ENCODE results near the gene MYRIP. TPM values are rescaled to one million over a fixed set of nuclear protein-coding genes. Genes with fewer than 3 reads are reported as not detected.
"Not testable (repeated sequence)": the region's sequence is repeated elsewhere in the genome, so short reads cannot be mapped to it uniquely, and the experiment has no call there.

The MYRIP gene
- total and polyA plus RNA-seq, 2 of the 4 experiments (the other 2 are of a cell fraction): not detected

- no peak overlapping the region for H3K27ac ChIP-seq (ENCODE audit: insufficient read depth, low read length)
- no peaks in the 10 kb centered on the region for H3K36me3 ChIP-seq (ENCODE audit: control insufficient read depth, insufficient read depth, low read length)
- no peak overlapping the region for H3K4me2 ChIP-seq (ENCODE audit: low read depth, low read length)
- no TSS peak for BruUV-seq (replicated peaks)
- H4K91ac ChIP-seq (ENCODE audit: insufficient read depth, low read depth, low read length): no peak overlapping the region
- ChIA-PET POLR2A (ENCODE audit: unreplicated experiment) (no interaction called here), CTCF (no interaction called here)
- H3K23ac ChIP-seq (ENCODE audit: low read depth, low read length): no peak overlapping the region
- H2AK9ac ChIP-seq (replicated peaks; ENCODE audit: low read depth, low read length, poor library complexity): no peak overlapping the region
- H3K9me3 ChIP-seq (ENCODE audit: control insufficient read depth, insufficient read depth, low read length): no peaks in the 10 kb centered on the region
- H3K79me1 ChIP-seq (ENCODE audit: low read depth in 1 of 2, low read length in 2 of 2): no peaks in the 10 kb centered on the region
- H2AK5ac ChIP-seq (ENCODE audit: low read depth, low read length): no peak overlapping the region
- H3K9ac ChIP-seq (ENCODE audit: low read depth, low read length): no peak overlapping the region
- no peak overlapping the region for H3K14ac ChIP-seq (replicated peaks; ENCODE audit: low read depth, low read length)
- H3K18ac ChIP-seq (ENCODE audit: low read depth, low read length): no peak overlapping the region
- H4K8ac ChIP-seq (ENCODE audit: low read depth in 2 of 2, low read length in 2 of 2): no peak overlapping the region
- no peak overlapping the region for H3K4me3 ChIP-seq (ENCODE audit: insufficient read depth, low read depth, low read length)
- H3K9me1 ChIP-seq (ENCODE audit: insufficient read depth, low read length): no peaks in the 10 kb centered on the region
- no peak overlapping the region for H3K56ac ChIP-seq (ENCODE audit: extremely low read depth, insufficient read depth, low read length)
- H4K20me1 ChIP-seq (ENCODE audit: insufficient read depth, low read length): no peaks in the 10 kb centered on the region
- H2BK5ac ChIP-seq (ENCODE audit: low read depth, low read length, poor library complexity, severe bottlenecking): no peak overlapping the region
- H4K5ac ChIP-seq (ENCODE audit: low read depth, low read length): no peak overlapping the region
- TF ChIP-seq FOS (IDR thresholded peaks at IDR 0.05; ENCODE audit: low read depth, low read length) (no peak), MAZ (IDR thresholded peaks at IDR 0.05; ENCODE audit: borderline replicate concordance, low read depth, low read length) (no peak), ELK1 (IDR thresholded peaks at IDR 0.05; ENCODE audit: borderline replicate concordance, low read depth, low read length) (no peak), RAD21 (IDR thresholded peaks at IDR 0.05; ENCODE audit: low read length) (no peak), POLR2A (IDR thresholded peaks at IDR 0.05; ENCODE audit: low read depth, low read length) (no peak), RCOR1 (IDR thresholded peaks at IDR 0.05; ENCODE audit: insufficient replicate concordance, low read length) (no peak), CHD1 (IDR thresholded peaks at IDR 0.05; ENCODE audit: low read depth, low read length) (no peak), MAFK (IDR thresholded peaks at IDR 0.05; ENCODE audit: low read depth, low read length) (no peak), NFE2L2 (IDR thresholded peaks at IDR 0.05; ENCODE audit: low read depth, low read length) (no peak), CEBPB (IDR thresholded peaks at IDR 0.05; ENCODE audit: low read depth, low read length) (no peak)
- dilution Hi-C loops (cut with HindIII; ENCODE audit: low sequenced_read_pairs, unreplicated experiment) (no loop called here), intact Hi-C loops (cut with micrococcal nuclease) (no loop called here), in situ Hi-C loops (cut with MboI; ENCODE audit: low sequenced_read_pairs) (no loop called here)
- H3K4me1 ChIP-seq (ENCODE audit: control insufficient read depth, insufficient read depth, low read length): no peaks in the 10 kb centered on the region
- H2BK120ac ChIP-seq (ENCODE audit: low read depth, low read length): no peak overlapping the region
- DNase-seq: no peak
- no peak for ATAC-seq (ENCODE audit: low read depth)
- no peak overlapping the region for H2BK20ac ChIP-seq (ENCODE audit: low read depth, low read length)
- H2BK15ac ChIP-seq (ENCODE audit: low read depth, low read length): no peak overlapping the region
- H2AFZ ChIP-seq (replicated peaks; ENCODE audit: low read length, poor library complexity): no peak overlapping the region
- WGBS, 2 experiments (ENCODE audit: extremely low coverage in 2 of 2, insufficient read length in 1 of 2): no CpG with 5 or more reads among the region's 2 CpGs
- H3K27me3 ChIP-seq (ENCODE audit: control insufficient read depth, insufficient read depth, low read length): no peaks in the 10 kb centered on the region
- H3K4ac ChIP-seq (ENCODE audit: low read depth, low read length): no peak overlapping the region
These were observed 472.6 kb downstream of the MYRIP start for GRCh38 chr3:40281995-40282394.

DNA sequence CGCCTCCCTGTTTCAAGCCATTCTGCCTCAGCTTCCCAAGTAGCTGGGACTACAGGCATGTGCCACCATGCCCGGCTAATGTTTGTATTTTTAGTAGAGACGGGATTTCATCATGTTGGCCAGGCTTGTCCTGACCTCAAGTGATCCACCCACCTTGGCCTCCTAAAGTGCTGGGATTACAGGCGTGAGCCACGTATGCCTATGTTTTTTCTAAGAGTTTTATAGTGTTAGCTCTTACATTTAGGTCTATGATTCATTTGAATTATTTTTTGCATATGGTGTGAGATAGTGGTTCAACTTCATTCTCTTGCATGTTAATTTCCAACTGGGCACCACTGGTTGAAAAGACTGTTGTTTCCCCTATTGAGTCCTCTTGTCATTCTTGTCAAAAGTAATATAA lies 473.6 kb downstream of the MYRIP start:
- H3K9ac ChIP-seq (ENCODE audit: low read depth, low read length); H3K9me3 ChIP-seq (ENCODE audit: control insufficient read depth, insufficient read depth, low read length); H3K4me1 ChIP-seq (ENCODE audit: control insufficient read depth, insufficient read depth, low read length); H3K14ac ChIP-seq (replicated peaks; ENCODE audit: low read depth, low read length); H3K4me2 ChIP-seq (ENCODE audit: low read depth, low read length); H4K20me1 ChIP-seq (ENCODE audit: insufficient read depth, low read length); in situ Hi-C loops (cut with MboI; ENCODE audit: low sequenced_read_pairs); BruUV-seq (replicated peaks); H2BK120ac ChIP-seq (ENCODE audit: low read depth, low read length); H3K27ac ChIP-seq (ENCODE audit: insufficient read depth, low read length); H3K36me3 ChIP-seq (ENCODE audit: control insufficient read depth, insufficient read depth, low read length); H3K18ac ChIP-seq (ENCODE audit: low read depth, low read length); H3K4ac ChIP-seq (ENCODE audit: low read depth, low read length); H2BK15ac ChIP-seq (ENCODE audit: low read depth, low read length); dilution Hi-C loops (cut with HindIII; ENCODE audit: low sequenced_read_pairs, unreplicated experiment); CTCF ChIA-PET; H2AK9ac ChIP-seq (replicated peaks; ENCODE audit: low read depth, low read length, poor library complexity); H2BK5ac ChIP-seq (ENCODE audit: low read depth, low read length, poor library complexity, severe bottlenecking); DNase-seq; H3K23ac ChIP-seq (ENCODE audit: low read depth, low read length); H2AK5ac ChIP-seq (ENCODE audit: low read depth, low read length); H3K4me3 ChIP-seq (ENCODE audit: insufficient read depth, low read depth, low read length); H2AFZ ChIP-seq (replicated peaks; ENCODE audit: low read length, poor library complexity); H4K91ac ChIP-seq (ENCODE audit: insufficient read depth, low read depth, low read length); intact Hi-C loops (cut with micrococcal nuclease); H4K8ac ChIP-seq (ENCODE audit: low read depth in 2 of 2, low read length in 2 of 2); H4K5ac ChIP-seq (ENCODE audit: low read depth, low read length); ATAC-seq (ENCODE audit: low read depth); H3K56ac ChIP-seq (ENCODE audit: extremely low read depth, insufficient read depth, low read length); H2BK20ac ChIP-seq (ENCODE audit: low read depth, low read length); H3K79me1 ChIP-seq (ENCODE audit: low read depth in 1 of 2, low read length in 2 of 2); POLR2A ChIA-PET (ENCODE audit: unreplicated experiment); H3K27me3 ChIP-seq (ENCODE audit: control insufficient read depth, insufficient read depth, low read length); H3K9me1 ChIP-seq (ENCODE audit: insufficient read depth, low read length): not testable (repeated sequence)
- no CpG with 5 or more reads among the region's 5 CpGs for WGBS, 2 experiments (ENCODE audit: extremely low coverage in 2 of 2, insufficient read length in 1 of 2)
